Activated CD4-positive, alpha-beta memory T cell treated with anti-CD3 and anti-CD28 coated beads, Interleukin-2, amount 10 ng/mL, durations not matched to agents 7 days and 5 days (primary cell): ENCODE data around the gene USP17L11. TPM values are rescaled to one million over a fixed set of nuclear protein-coding genes. Genes with fewer than 3 reads are reported as not detected.
"Not testable (repeated sequence)": the region's sequence is repeated elsewhere in the genome, so short reads cannot be mapped to it uniquely, and the experiment has no call there.

Experiments used
- CTCF ChIA-PET: fragments of 350-600 bp; sonication (Branson Sonifier 250); formaldehyde crosslinking; loops from one replicate; lab custom pipeline; 2021; ENCODE audit warnings: antibody characterized with exemption, inconsistent platforms; lab: Charles Lee
- POLR2A ChIA-PET: fragments of 350-600 bp; sonication (Branson Sonifier 250); formaldehyde crosslinking; loops from one replicate; lab custom pipeline; 2021; ENCODE audit warnings: antibody characterized with exemption; lab: Charles Lee
- DNase-seq: peaks from one replicate; pipeline ENCODE4 v3.0.0-alpha.2; 2020
- H3K27ac Mint-ChIP-seq: one replicate; pipeline ENCODE4 v1.8.0; 2021; ENCODE audit warnings: mild to moderate bottlenecking, mixed read lengths
- H3K27me3 Mint-ChIP-seq: one replicate; pipeline ENCODE4 v1.8.0; 2021; ENCODE audit warnings: mixed read lengths
- H3K36me3 Mint-ChIP-seq: one replicate; pipeline ENCODE4 v1.8.0; 2021; ENCODE audit warnings: low read depth, mixed read lengths
- H3K4me1 Mint-ChIP-seq: one replicate; pipeline ENCODE4 v1.8.0; 2021; ENCODE audit warnings: mixed read lengths
- H3K4me3 Mint-ChIP-seq: one replicate; pipeline ENCODE4 v1.8.0; 2021; ENCODE audit warnings: mild to moderate bottlenecking, mixed read lengths
- H3K9me3 Mint-ChIP-seq: one replicate; pipeline ENCODE4 v1.8.0; 2021; ENCODE audit warnings: mixed read lengths
- total RNA-seq, 2 experiments: library from RNA; stranded (reverse); gene quantifications; one replicate each; pipeline ENCODE4 v1.2.3, GENCODE V29; 2021

USP17L11 gene
- total RNA-seq, 2 experiments from 2014 or later, result not detected

- H3K27me3 Mint-ChIP-seq, H3K4me3 Mint-ChIP-seq, H3K4me1 Mint-ChIP-seq, POLR2A ChIA-PET, DNase-seq, H3K27ac Mint-ChIP-seq, CTCF ChIA-PET, H3K9me3 Mint-ChIP-seq, H3K36me3 Mint-ChIP-seq: not testable (repeated sequence)
These were observed 37.9 kb downstream of the USP17L11 start, which contains the start of gene USP17L19 for GRCh38 chr4:9253078-9253477. USP17L19 (plus strand) TSS chr4:9253378; CDS start chr4:9253378, 0 bp downstream.

DNA sequence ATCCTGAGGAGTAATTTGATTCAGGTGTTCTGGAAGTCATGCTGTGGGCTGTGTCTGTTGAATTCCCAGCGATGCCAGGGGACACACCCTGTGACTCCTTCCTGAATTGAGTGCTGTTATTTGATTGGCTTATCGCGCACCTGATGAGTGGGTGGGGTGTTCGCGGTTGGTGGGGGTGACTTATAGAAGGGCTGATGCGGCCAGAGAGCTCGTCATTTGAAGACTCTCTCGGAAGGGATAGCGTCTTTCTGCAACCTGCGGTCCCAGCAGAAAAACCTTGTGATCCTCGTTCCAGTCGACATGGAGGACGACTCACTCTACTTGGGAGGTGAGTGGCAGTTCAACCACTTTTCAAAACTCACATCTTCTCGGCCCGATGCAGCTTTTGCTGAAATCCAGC lies 42.6 kb downstream of the USP17L11 start, which contains the start of gene USP17L20:
TSS of gene USP17L20 (plus strand) at position 301 of the 400 bp plus-strand sequence. CDS start at position 301, 0 bp downstream.
- POLR2A ChIA-PET, H3K27ac Mint-ChIP-seq, DNase-seq, CTCF ChIA-PET, H3K4me1 Mint-ChIP-seq, H3K27me3 Mint-ChIP-seq, H3K36me3 Mint-ChIP-seq, H3K4me3 Mint-ChIP-seq, H3K9me3 Mint-ChIP-seq: not testable (repeated sequence)

GRCh38 chr4:9262572-9262971 lies 47.4 kb downstream of the USP17L11 start, which contains the start of gene USP17L21:
USP17L21 (plus strand) TSS chr4:9262872; CDS start chr4:9262872, 0 bp downstream.
- CTCF ChIA-PET, DNase-seq, H3K27me3 Mint-ChIP-seq, POLR2A ChIA-PET, H3K4me1 Mint-ChIP-seq, H3K9me3 Mint-ChIP-seq, H3K27ac Mint-ChIP-seq, H3K36me3 Mint-ChIP-seq, H3K4me3 Mint-ChIP-seq: not testable (repeated sequence)

Other genes with a start within 250 kb of the USP17L11 start
- not detected for gene FAM90A26, start 45.0 kb upstream of the USP17L11 start, total RNA-seq
- gene USP17L10, start 4.7 kb upstream of the USP17L11 start, total RNA-seq, result not detected
- gene USP17L12, start 4.7 kb downstream of the USP17L11 start, total RNA-seq, result not detected
- not detected for gene USP17L13, start 9.5 kb downstream of the USP17L11 start, total RNA-seq
- gene USP17L15, start 19.0 kb downstream of the USP17L11 start, total RNA-seq, result not detected
- gene USP17L17, start 28.5 kb downstream of the USP17L11 start, total RNA-seq, result not detected
- not detected for gene USP17L18, start 33.2 kb downstream of the USP17L11 start, total RNA-seq
- not detected for gene USP17L19, start 38.0 kb downstream of the USP17L11 start, total RNA-seq
- gene USP17L20, start 42.7 kb downstream of the USP17L11 start, total RNA-seq, result not detected
- not detected for gene USP17L21, start 47.5 kb downstream of the USP17L11 start, total RNA-seq
- gene USP17L22, start 52.2 kb downstream of the USP17L11 start, total RNA-seq, result not detected
- not detected for gene USP17L24, start 109.8 kb downstream of the USP17L11 start, total RNA-seq
- not detected for gene USP17L25, start 114.5 kb downstream of the USP17L11 start, total RNA-seq
- gene USP17L26, start 119.3 kb downstream of the USP17L11 start, total RNA-seq, result not detected
- gene USP17L5, start 124.0 kb downstream of the USP17L11 start, total RNA-seq, result not detected
- not detected for gene USP17L27, start 128.7 kb downstream of the USP17L11 start, total RNA-seq
- not detected for gene USP17L28, start 133.5 kb downstream of the USP17L11 start, total RNA-seq
- gene USP17L29, start 138.2 kb downstream of the USP17L11 start, total RNA-seq, result not detected
- not detected for gene USP17L30, start 147.7 kb downstream of the USP17L11 start, total RNA-seq
- gene DEFB131A, start 229.0 kb downstream of the USP17L11 start, total RNA-seq, result not detected